H54 (cell line): Measurements from ENCODE around the gene NCOA4.
"Not testable (repeated sequence)": the region's sequence is repeated elsewhere in the genome, so short reads cannot be mapped to it uniquely, and the experiment has no call there.

Experiments
- DNase-seq: peaks from one replicate; pipeline ENCODE4 v3.0.0; 2011; ENCODE audit warnings: low spot score, mixed read lengths; ENCODE audit not compliant: insufficient read length
- FAIRE-seq: peaks from 3 replicates; lab custom pipeline; 2011; peaks lifted over from hg19 to GRCh38; lab: Jason Lieb, UNC
- POLR2A ChIP-seq: IDR thresholded peaks from 2 replicates; pipeline ENCODE4 v1.6.1; 2011; ENCODE audit warnings: low read depth, mild to moderate bottlenecking, low read length

Gene NCOA4

GRCh38 chr10:46019569-46020343 is 10.7 kb downstream of the NCOA4 start:
- no peak for TF ChIP-seq POLR2A
- no peak for FAIRE-seq
- no peak for DNase-seq

GRCh38 chr10:46019177-46019528 is 11.3 kb downstream of the NCOA4 start:
- TF ChIP-seq POLR2A = no peak
- FAIRE-seq (no peak), DNase-seq (no peak)

- FAIRE-seq (no peak), DNase-seq (no peak)
- TF ChIP-seq POLR2A = no peak
Observed at GRCh38 chr10:46018453-46019176, 11.8 kb downstream of the NCOA4 start.

- no peak for FAIRE-seq
- no peak for DNase-seq
- no peak for TF ChIP-seq POLR2A
Observed at GRCh38 chr10:46017733-46018132, 12.7 kb downstream of the NCOA4 start.

- FAIRE-seq (no peak), DNase-seq (no peak)
- TF ChIP-seq POLR2A = no peak
Observed at GRCh38 chr10:46016811-46017210, 13.6 kb downstream of the NCOA4 start.

- DNase-seq (no peak), FAIRE-seq (no peak)
- TF ChIP-seq POLR2A = no peak
Observed at GRCh38 chr10:46016190-46016589, 14.2 kb downstream of the NCOA4 start.

- no peak for DNase-seq
- TF ChIP-seq POLR2A = no peak
- no peak for FAIRE-seq
Observed at GRCh38 chr10:46014683-46015405, 15.6 kb downstream of the NCOA4 start.

- FAIRE-seq (no peak), DNase-seq (no peak)
- TF ChIP-seq POLR2A = no peak
Observed at GRCh38 chr10:46014206-46014605, 16.2 kb downstream of the NCOA4 start.

GRCh38 chr10:46012746-46013145 is 17.7 kb downstream of the NCOA4 start:
- TF ChIP-seq POLR2A = no peak
- FAIRE-seq (no peak), DNase-seq (no peak)

- FAIRE-seq = no peak
- DNase-seq = no peak
- TF ChIP-seq POLR2A = no peak
Observed at GRCh38 chr10:46006219-46006618, 24.2 kb downstream of the NCOA4 start.

GRCh38 chr10:46005383-46005782 is 25.0 kb downstream of the NCOA4 start:
- no peak for TF ChIP-seq POLR2A
- no peak for FAIRE-seq
- no peak for DNase-seq

- no peak for FAIRE-seq
- no peak for TF ChIP-seq POLR2A
Observed at GRCh38 chr10:46004963-46005362, 25.5 kb downstream of the NCOA4 start.

GRCh38 chr10:46002916-46003693 is 27.3 kb downstream of the NCOA4 start:
- no peak for TF ChIP-seq POLR2A
- no peak for FAIRE-seq
- no peak for DNase-seq

More at GRCh38 chr10:46004963-46005362, 25.5 kb downstream of the NCOA4 start:
- no peak for DNase-seq

GRCh38 chr10:46002189-46002687 is 28.2 kb downstream of the NCOA4 start:
- DNase-seq, FAIRE-seq: not testable (repeated sequence)
